K562 (cell line): Measurements from ENCODE around the gene NFKBIA. TPM values are rescaled to one million over a fixed set of nuclear protein-coding genes. Genes with fewer than 3 reads are reported as not detected.
A peak's percentile ranks its signal among the peaks of the same experiment; 100 is the strongest.

ENCODE experiments used
- ARID1B ChIP-seq: fragments of 450-650 bp; IDR thresholded peaks from 2 replicates; pipeline ENCODE4 v1.6.1; 2016; ENCODE audit warnings: antibody characterized with exemption, mild to moderate bottlenecking, inconsistent platforms
- BACH1 ChIP-seq: fragments of 200-800 bp; sonication (Bioruptor generic); IDR thresholded peaks from 2 replicates; pipeline ENCODE4 v1.6.1; 2016; ENCODE audit warnings: missing genetic modification characterization, missing compliant biosample characterization
- BHLHE40 ChIP-seq: IDR thresholded peaks from 2 replicates; pipeline ENCODE4 v1.6.1; 2011; ENCODE audit warnings: low read length, improper control_type of control experiment
- C11orf30 ChIP-seq: fragments of 450-650 bp; IDR thresholded peaks from 2 replicates; pipeline ENCODE4 v1.6.1; 2016; ENCODE audit warnings: low read depth, mild to moderate bottlenecking
- CBFA2T2 ChIP-seq: fragments of 450-650 bp; conservative IDR thresholded peaks from 2 replicates; pipeline ENCODE4 v1.6.1; 2017; ENCODE audit warnings: mild to moderate bottlenecking
- ETV5 ChIP-seq: sonication (generic); formaldehyde crosslinking; IDR thresholded peaks from 2 replicates; pipeline ENCODE4 v1.4.0; 2020; ENCODE audit warnings: low read depth, mild to moderate bottlenecking, missing genetic modification reagents
- FIP1L1 ChIP-seq: fragments of 200-400 bp; formaldehyde crosslinking; IDR thresholded peaks from 2 replicates; pipeline ENCODE4 v1.6.1; 2018; ENCODE audit warnings: mild to moderate bottlenecking, low read depth, low read length; ENCODE audit not compliant: poor library complexity, severe bottlenecking
- FOSL1 ChIP-seq: fragments of 200-800 bp; sonication (Bioruptor generic); conservative IDR thresholded peaks from 2 replicates; pipeline ENCODE4 v1.6.1; 2016; ENCODE audit warnings: missing genetic modification characterization, missing compliant biosample characterization
- HIVEP1 ChIP-seq: fragments of 250-450 bp; sonication (Bioruptor Pico); IDR thresholded peaks from 2 replicates; pipeline ENCODE4 v1.4.0; 2020; ENCODE audit warnings: mild to moderate bottlenecking
- KLF6 ChIP-seq: fragments of 250-450 bp; sonication (Bioruptor Pico); IDR thresholded peaks from 2 replicates; pipeline ENCODE4 v1.4.0; 2020; ENCODE audit warnings: mild to moderate bottlenecking, moderate library complexity, borderline replicate concordance
- L3MBTL2 ChIP-seq: fragments of 450-650 bp; IDR thresholded peaks from 2 replicates; pipeline ENCODE4 v1.6.1; 2016; ENCODE audit warnings: mild to moderate bottlenecking, moderate library complexity
- LEF1 ChIP-seq: fragments of 450-650 bp; IDR thresholded peaks from 2 replicates; pipeline ENCODE4 v1.6.1; 2016; ENCODE audit warnings: mild to moderate bottlenecking
- MAFK ChIP-seq: IDR thresholded peaks from 2 replicates; pipeline ENCODE4 v1.6.1; 2011; ENCODE audit warnings: low read length, improper control_type of control experiment
- MTA2 ChIP-seq: fragments of 450-650 bp; IDR thresholded peaks from 2 replicates; pipeline ENCODE4 v1.6.1; 2016; ENCODE audit warnings: low read depth
- MTF1 ChIP-seq: fragments of 250-450 bp; sonication (Bioruptor Pico); IDR thresholded peaks from 2 replicates; pipeline ENCODE4 v1.9.0; 2021; ENCODE audit warnings: moderate library complexity, mild to moderate bottlenecking, inconsistent platforms, borderline replicate concordance
- NFE2 ChIP-seq: IDR thresholded peaks from 2 replicates; pipeline ENCODE4 v1.6.1; 2014; ENCODE audit warnings: antibody characterized with exemption, low read depth
- NR4A1 ChIP-seq, 2 experiments: fragments of 250-450 bp in 1 of 2; fragments of 450-650 bp in 1 of 2; sonication (Bioruptor Pico) in 1 of 2; IDR thresholded peaks; 2 replicates each; pipeline versions ENCODE4 v1.4.0 to v1.6.1; 2016 to 2020; ENCODE audit warnings: mild to moderate bottlenecking in 2 of 2, missing compliant biosample characterization in 1 of 2, missing genetic modification characterization in 1 of 2, moderate library complexity in 1 of 2
- RAD51 ChIP-seq: fragments of 450-650 bp; IDR thresholded peaks from 2 replicates; pipeline ENCODE4 v1.7.1; 2016; ENCODE audit warnings: low read depth, mild to moderate bottlenecking, borderline replicate concordance
- TCF3 ChIP-seq: sonication (generic); formaldehyde crosslinking; IDR thresholded peaks from 2 replicates; pipeline ENCODE4 v1.4.0; 2020; ENCODE audit warnings: mild to moderate bottlenecking, missing genetic modification reagents
- TCFL5 ChIP-seq: fragments of 250-450 bp; sonication (Bioruptor Pico); conservative IDR thresholded peaks from 2 replicates; pipeline ENCODE4 v1.6.1; 2021; ENCODE audit warnings: mild to moderate bottlenecking, moderate library complexity, matching md5 sums
- ZNF41 ChIP-seq: fragments of 250-450 bp; sonication (Bioruptor Pico); conservative IDR thresholded peaks from 2 replicates; pipeline ENCODE4 v1.4.0; 2020; ENCODE audit warnings: mild to moderate bottlenecking
- ZNF589 ChIP-seq: fragments of 200-800 bp; sonication (Bioruptor generic); IDR thresholded peaks from 2 replicates; pipeline ENCODE4 v1.6.1; 2016; ENCODE audit warnings: low read depth, missing genetic modification characterization, missing compliant biosample characterization
- polyA plus RNA-seq, 8 experiments: library from polyadenylated mRNA; depleted of rRNA in 4 of 8; stranded (reverse) in 5 of 8; unstranded in 3 of 8; fragments of >200 nt; fragmentation: Nextera tagmentation in 2 of 8; fragmentation: Illumina TruSeq in 1 of 8; extraction: Ambion mirVana in 2 of 8; extraction: Trizol in 1 of 8; gene quantifications; 2 replicates each; pipeline versions ENCODE4 v1.2.1 to v1.2.3, GENCODE V29; 2011 to 2014; ENCODE audit warnings: inconsistent platforms in 1 of 8, missing spikeins in 1 of 8
- total RNA-seq, 7 experiments: library from RNA; depleted of rRNA in 6 of 7; stranded (reverse); fragments of >200 nt in 6 of 7; fragmentation: Illumina TruSeq in 2 of 7; extraction: Trizol in 2 of 7; gene quantifications; 2 replicates each; pipeline versions ENCODE4 v1.2.1 to v1.2.3, GENCODE V29; 2011 to 2021; ENCODE audit warnings: low replicate concordance in 1 of 7
- TF ChIP-seq, protein P1 (sequence below): sonication (generic); formaldehyde crosslinking; IDR thresholded peaks from 2 replicates; pipeline ENCODE4 v1.9.0; 2022; ENCODE audit warnings: mild to moderate bottlenecking, missing genetic modification reagents
- TF ChIP-seq, protein P2 (sequence below), 2 experiments: IDR thresholded peaks; 2 replicates each; pipeline ENCODE4 v1.6.1; 2011; ENCODE audit warnings: borderline replicate concordance in 1 of 2, control low read depth in 1 of 2, low read depth in 1 of 2, low read length in 1 of 2, mild to moderate bottlenecking in 1 of 2, mixed read lengths in 1 of 2, moderate library complexity in 1 of 2; ENCODE audit not compliant: insufficient read depth in 1 of 2, insufficient read length in 1 of 2, poor library complexity in 1 of 2, severe bottlenecking in 1 of 2; ENCODE audit errors: extremely low read depth in 1 of 2
- TF ChIP-seq, protein P3 (sequence below): sonication (generic); formaldehyde crosslinking; IDR thresholded peaks from 2 replicates; pipeline ENCODE4 v1.8.0; 2022; ENCODE audit warnings: mild to moderate bottlenecking, missing genetic modification reagents

NFKBIA gene
- total and polyA plus RNA-seq, 9 of the 15 experiments (the other 6 are each of a cell fraction or from before 2014, with no cell fraction given) = 6.9 to 31.8 (median 18.2) TPM

DNA sequence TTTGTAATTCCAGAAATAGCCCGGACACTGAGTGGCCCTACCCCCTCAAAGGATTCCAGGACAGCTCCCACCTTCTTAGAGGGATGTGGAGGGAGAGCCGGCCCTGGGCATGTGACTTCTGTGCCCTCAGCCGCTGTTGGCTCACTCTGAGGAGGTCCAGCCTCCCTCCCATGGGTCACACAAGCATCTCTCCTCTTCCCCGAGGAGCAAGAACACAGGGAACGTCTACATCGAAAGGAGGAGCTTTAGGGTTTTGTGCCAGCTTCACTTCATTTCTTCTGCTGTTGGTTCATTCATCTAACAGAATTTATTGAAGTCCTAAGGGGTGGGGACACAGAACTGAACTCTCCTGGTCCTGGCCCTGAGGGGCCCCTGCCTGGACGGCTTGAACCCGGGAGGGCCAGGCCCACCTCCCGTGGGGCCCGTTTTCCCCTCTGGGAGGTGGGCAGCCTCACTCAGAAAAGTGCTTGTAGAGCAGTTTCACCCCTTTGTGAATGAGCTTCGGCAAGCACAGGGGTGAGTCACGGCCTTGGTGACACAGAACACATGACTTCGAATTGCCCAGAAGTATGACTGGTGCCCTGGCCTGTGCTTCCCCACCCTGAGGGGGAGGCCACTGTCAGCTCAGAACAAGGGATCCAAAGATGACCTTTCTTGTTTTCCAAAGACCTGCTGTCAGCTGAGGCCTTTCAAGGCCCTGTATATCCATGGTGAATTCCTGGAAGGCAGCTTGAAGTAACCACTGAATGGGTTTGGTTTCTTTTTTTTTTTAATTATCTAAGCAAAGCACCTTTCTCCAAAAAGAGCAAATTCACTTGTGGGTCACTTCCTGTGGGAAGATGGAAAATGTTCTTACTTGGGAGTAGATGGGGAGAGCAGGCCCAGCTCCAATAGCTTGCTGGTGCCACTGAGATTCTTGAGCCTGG is 39.2 kb downstream of the NFKBIA start (continued):
- no peak for TF ChIP-seq RAD51
- TF ChIP-seq BACH1 (tag) = peak; percentile 75
- TF ChIP-seq, protein P1, sequence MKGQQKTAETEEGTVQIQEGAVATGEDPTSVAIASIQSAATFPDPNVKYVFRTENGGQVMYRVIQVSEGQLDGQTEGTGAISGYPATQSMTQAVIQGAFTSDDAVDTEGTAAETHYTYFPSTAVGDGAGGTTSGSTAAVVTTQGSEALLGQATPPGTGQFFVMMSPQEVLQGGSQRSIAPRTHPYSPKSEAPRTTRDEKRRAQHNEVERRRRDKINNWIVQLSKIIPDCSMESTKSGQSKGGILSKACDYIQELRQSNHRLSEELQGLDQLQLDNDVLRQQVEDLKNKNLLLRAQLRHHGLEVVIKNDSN = peak; percentile 63
- peak; percentile 32 for TF ChIP-seq CBFA2T2
- peak; percentile 74 for TF ChIP-seq ARID1B
- TF ChIP-seq LEF1 = peak; percentile 27; the same call in 1 of the 2 replicates
- 0 out of 2 replicates have a peak, but pooled peaks have one; percentile 19 for TF ChIP-seq MTA2
- no peak for TF ChIP-seq NR4A1 (CRISPR knock-in tag; IDR thresholded peaks at IDR 0.05)
- TF ChIP-seq NR4A1 (tag; IDR thresholded peaks at IDR 0.05) = peak; percentile 68; the same call in 1 of the 2 replicates
- TF ChIP-seq MAFK = peak; percentile 41
- peak; percentile 97; the same call in 1 of the 2 replicates for TF ChIP-seq ZNF589
- peak; percentile 70; the same call in 1 of the 2 replicates for TF ChIP-seq BHLHE40
- TF ChIP-seq ETV5 = 0 out of 2 replicates have a peak, but pooled peaks have one; percentile 50
- 0 out of 2 replicates have a peak, but pooled peaks have one; percentile 29 for TF ChIP-seq HIVEP1 (CRISPR knock-in tag)
- 0 out of 2 replicates have a peak, but pooled peaks have one; percentile 3 for TF ChIP-seq NFE2
- peak; percentile 95 for TF ChIP-seq L3MBTL2
- TF ChIP-seq MTF1 = no peak
- TF ChIP-seq, protein P2, sequence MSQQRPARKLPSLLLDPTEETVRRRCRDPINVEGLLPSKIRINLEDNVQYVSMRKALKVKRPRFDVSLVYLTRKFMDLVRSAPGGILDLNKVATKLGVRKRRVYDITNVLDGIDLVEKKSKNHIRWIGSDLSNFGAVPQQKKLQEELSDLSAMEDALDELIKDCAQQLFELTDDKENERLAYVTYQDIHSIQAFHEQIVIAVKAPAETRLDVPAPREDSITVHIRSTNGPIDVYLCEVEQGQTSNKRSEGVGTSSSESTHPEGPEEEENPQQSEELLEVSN (IDR thresholded peaks at IDR 0.05; ENCODE audit: borderline replicate concordance in 1 of 2, extremely low read depth in 1 of 2, insufficient read depth in 1 of 2, insufficient read length in 1 of 2, low read depth in 1 of 2, low read length in 1 of 2, poor library complexity in 1 of 2, severe bottlenecking in 1 of 2) = peak; percentile 71 to 81
- 0 out of 2 replicates have a peak, but pooled peaks have one; percentile 9 for TF ChIP-seq TCFL5 (CRISPR knock-in tag)
- TF ChIP-seq ZNF41 (CRISPR knock-in tag) = peak; percentile 52; the same call in 1 of the 2 replicates
- peak; percentile 81; the same call in 1 of the 2 replicates for TF ChIP-seq C11orf30
- TF ChIP-seq TCF3 (CRISPR knock-in tag) = peak; percentile 76
- TF ChIP-seq, protein P3, sequence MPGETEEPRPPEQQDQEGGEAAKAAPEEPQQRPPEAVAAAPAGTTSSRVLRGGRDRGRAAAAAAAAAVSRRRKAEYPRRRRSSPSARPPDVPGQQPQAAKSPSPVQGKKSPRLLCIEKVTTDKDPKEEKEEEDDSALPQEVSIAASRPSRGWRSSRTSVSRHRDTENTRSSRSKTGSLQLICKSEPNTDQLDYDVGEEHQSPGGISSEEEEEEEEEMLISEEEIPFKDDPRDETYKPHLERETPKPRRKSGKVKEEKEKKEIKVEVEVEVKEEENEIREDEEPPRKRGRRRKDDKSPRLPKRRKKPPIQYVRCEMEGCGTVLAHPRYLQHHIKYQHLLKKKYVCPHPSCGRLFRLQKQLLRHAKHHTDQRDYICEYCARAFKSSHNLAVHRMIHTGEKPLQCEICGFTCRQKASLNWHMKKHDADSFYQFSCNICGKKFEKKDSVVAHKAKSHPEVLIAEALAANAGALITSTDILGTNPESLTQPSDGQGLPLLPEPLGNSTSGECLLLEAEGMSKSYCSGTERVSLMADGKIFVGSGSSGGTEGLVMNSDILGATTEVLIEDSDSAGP (CRISPR knock-in tag) = no peak
- peak; percentile 63; the same call in 1 of the 2 replicates for TF ChIP-seq KLF6 (CRISPR knock-in tag)
- no peak for TF ChIP-seq FIP1L1
- peak; percentile 95 for TF ChIP-seq FOSL1
